ENCODE results near the gene ADNP. TPM values are rescaled to one million over a fixed set of nuclear protein-coding genes. Genes with fewer than 3 reads are reported as not detected.
"Not testable (repeated sequence)": the region's sequence is repeated elsewhere in the genome, so short reads cannot be mapped to it uniquely, and the experiment has no call there.

Gene ADNP
- polyA plus RNA-seq (2013, experiment 1 of 2), result 47.9 TPM
- polyA plus RNA-seq (2013, experiment 2 of 2), result 45.5 TPM

DNA sequence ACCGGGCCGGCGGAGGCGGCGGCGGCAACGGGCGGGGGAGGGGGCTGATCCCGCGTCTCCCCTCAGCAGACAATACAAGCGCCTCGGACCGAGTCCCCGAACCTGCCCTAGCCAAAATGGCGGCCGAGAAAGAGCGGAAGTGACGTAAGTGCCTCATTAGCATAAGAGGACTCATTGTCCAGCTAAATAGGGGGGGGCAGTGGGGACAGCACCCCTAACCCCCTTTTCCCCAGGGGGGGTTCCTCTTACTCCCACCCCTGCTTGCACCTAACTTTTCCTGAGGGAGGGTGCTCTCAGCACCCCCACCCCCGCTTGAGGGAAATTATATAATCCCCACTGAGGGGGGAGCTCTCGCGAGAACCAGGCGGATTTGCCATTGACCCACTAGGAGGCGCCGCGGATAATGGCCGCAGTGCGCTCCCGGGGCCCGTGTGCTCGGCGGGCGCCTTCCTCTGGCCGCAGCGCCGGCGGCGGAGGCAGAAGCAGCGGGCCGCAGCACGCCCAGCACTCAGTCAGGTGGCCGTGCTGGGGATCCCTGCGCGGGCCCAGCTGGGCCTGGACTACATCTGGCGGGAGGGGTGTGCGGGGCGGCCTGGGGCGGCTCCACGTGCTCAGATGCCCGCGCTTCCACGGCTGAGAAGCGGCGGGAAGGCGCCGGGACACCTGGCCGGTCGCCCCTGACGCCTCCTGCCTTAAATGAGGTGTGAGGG is at the start of gene ADNP:
ADNP (minus strand) TSS at position 132 of the 710 bp plus-strand sequence. CDS start 27,441 bp downstream, outside the sequence.
- H3K36me3 ChIP-seq (ENCODE audit: control insufficient read depth in 1 of 2, insufficient read depth in 2 of 2, low read depth in 1 of 2, low read length in 2 of 2), result peaks cover 4 to 61% of the 10 kb centered on the region in 2 experiments
- peak within 1 kb of the TSS; percentile 74 to 99 for H3K14ac ChIP-seq (ENCODE audit: low read length in 2 of 2)
- peak within 1 kb of the TSS; percentile 91 for H3K9ac ChIP-seq (ENCODE audit: low read length)
- H4K8ac ChIP-seq (ENCODE audit: low read length), result peak within 1 kb of the TSS; percentile 97
- peak within 1 kb of the TSS; percentile 81 for H3K4me2 ChIP-seq (ENCODE audit: low read length, poor library complexity, severe bottlenecking)
- peak; percentile 93 for DNase-seq
- H2BK12ac ChIP-seq (ENCODE audit: low read length in 2 of 2), result peak within 1 kb of the TSS in 1 of 2 experiments; percentile 90
- peak within 1 kb of the TSS; percentile 97 for H3K27ac ChIP-seq (ENCODE audit: low read length, poor library complexity, severe bottlenecking)
- peak within 1 kb of the TSS; percentile 99 for H4K91ac ChIP-seq (ENCODE audit: low read length)
- peak within 1 kb of the TSS; percentile 60 to 99 for H3K23ac ChIP-seq (ENCODE audit: low read length in 2 of 2)
- 5% methylated on average over 58 of the region's 58 CpGs for WGBS
- no peaks in the 10 kb centered on the region for H3K9me3 ChIP-seq (ENCODE audit: control insufficient read depth, low read length)
- H3K79me1 ChIP-seq (replicated peaks; ENCODE audit: low read length, poor library complexity, severe bottlenecking), result peaks cover 3% of the 10 kb centered on the region
- peak within 1 kb of the TSS; percentile 99 for H2BK5ac ChIP-seq (ENCODE audit: low read depth, low read length, poor library complexity, severe bottlenecking)
- peaks cover 9% of the 10 kb centered on the region for H3K4me1 ChIP-seq (ENCODE audit: control insufficient read depth, insufficient read depth, low read depth, low read length)
- H2AFZ ChIP-seq (ENCODE audit: low read depth, low read length), result peak within 1 kb of the TSS; percentile 42
- H3K27me3 ChIP-seq (ENCODE audit: control insufficient read depth in 1 of 2, insufficient read depth in 1 of 2, low read length in 2 of 2), result no peaks in the 10 kb centered on the region
- H2BK15ac ChIP-seq (ENCODE audit: low read depth, poor library complexity, severe bottlenecking), result peak within 1 kb of the TSS; percentile 94
- H2AK5ac ChIP-seq (ENCODE audit: low read length, severe bottlenecking), result peak within 1 kb of the TSS; percentile 92
- peak within 1 kb of the TSS; percentile 99 for H2BK120ac ChIP-seq (ENCODE audit: low read depth, low read length)
- peak within 1 kb of the TSS; percentile 80 to 99 for H3K4me3 ChIP-seq (ENCODE audit: insufficient read depth in 1 of 2, low read depth in 1 of 2, low read length in 2 of 2)
- H3K18ac ChIP-seq (ENCODE audit: low read depth in 1 of 2, low read length in 2 of 2), result peak within 1 kb of the TSS; percentile 99 to 100
- H3K4ac ChIP-seq (ENCODE audit: low read depth in 1 of 2, low read length in 2 of 2), result peak within 1 kb of the TSS; percentile 100

DNA sequence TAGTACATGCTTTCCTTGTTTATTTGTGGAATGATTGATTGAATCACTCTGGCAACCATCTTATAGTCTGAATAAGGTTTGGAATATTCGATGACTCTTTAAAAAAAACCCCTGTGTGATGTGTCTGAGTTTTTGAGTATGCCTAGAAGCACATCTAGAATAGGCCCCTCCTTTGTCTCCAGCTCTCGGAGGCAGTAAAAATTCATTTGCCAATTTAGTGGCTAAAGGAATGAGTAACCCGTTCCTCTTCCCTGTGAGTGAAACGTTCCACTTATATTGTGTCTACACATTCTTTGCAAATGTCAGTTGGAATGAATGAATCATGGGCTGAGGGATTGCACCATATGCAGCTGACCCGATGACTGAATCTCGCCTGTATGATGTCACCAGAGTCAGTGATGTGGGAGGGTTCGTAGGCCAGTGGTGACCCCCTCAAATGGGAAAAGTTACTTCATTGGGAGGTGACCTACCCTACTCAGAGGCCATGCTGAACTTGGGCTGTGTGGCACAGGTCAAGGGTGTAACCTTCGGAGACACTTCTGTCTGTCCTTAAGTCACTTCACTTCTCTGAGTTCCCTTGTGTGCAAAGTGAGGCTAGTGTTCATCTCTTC is 48.9 kb upstream of the ADNP start:
- Histone ChIP-seq H2BK15ac (ENCODE audit: low read depth, poor library complexity, severe bottlenecking) (no peak overlapping the region), H3K9ac (ENCODE audit: low read length) (peak overlapping the region; percentile 80), H4K8ac (ENCODE audit: low read length) (peak overlapping the region; percentile 59), H3K27me3 (ENCODE audit: control insufficient read depth in 1 of 2, insufficient read depth in 1 of 2, low read length in 2 of 2) (no peaks in the 10 kb centered on the region), H2BK120ac (ENCODE audit: low read depth, low read length) (no peak overlapping the region), H3K4me1 (ENCODE audit: control insufficient read depth, insufficient read depth, low read depth, low read length) (peaks cover 29% of the 10 kb centered on the region), H3K23ac (ENCODE audit: low read length in 2 of 2) (no peak overlapping the region), H3K36me3 (ENCODE audit: control insufficient read depth in 1 of 2, insufficient read depth in 2 of 2, low read depth in 1 of 2, low read length in 2 of 2) (no peaks in the 10 kb centered on the region), H3K18ac (ENCODE audit: low read depth in 1 of 2, low read length in 2 of 2) (peak overlapping the region in 1 of 2 experiments; percentile 37), H3K79me1 (replicated peaks; ENCODE audit: low read length, poor library complexity, severe bottlenecking) (no peaks in the 10 kb centered on the region), H2AFZ (ENCODE audit: low read depth, low read length) (no peak overlapping the region), H3K4me2 (ENCODE audit: low read length, poor library complexity, severe bottlenecking) (no peak overlapping the region), H4K91ac (ENCODE audit: low read length) (peak overlapping the region; percentile 45), H3K4me3 (ENCODE audit: insufficient read depth in 1 of 2, low read depth in 1 of 2, low read length in 2 of 2) (no peak overlapping the region), H2BK5ac (ENCODE audit: low read depth, low read length, poor library complexity, severe bottlenecking) (no peak overlapping the region), H3K27ac (ENCODE audit: low read length, poor library complexity, severe bottlenecking) (peak overlapping the region; percentile 69), H2BK12ac (ENCODE audit: low read length in 2 of 2) (peak overlapping the region in 1 of 2 experiments; percentile 51), H2AK5ac (ENCODE audit: low read length, severe bottlenecking) (peak overlapping the region; percentile 74), H3K14ac (ENCODE audit: low read length in 2 of 2) (no peak overlapping the region), H3K4ac (ENCODE audit: low read depth in 1 of 2, low read length in 2 of 2) (no peak overlapping the region), H3K9me3 (ENCODE audit: control insufficient read depth, low read length) (no peaks in the 10 kb centered on the region)
- 8% methylated on average over 8 of the region's 8 CpGs for WGBS
- peak; percentile 99 for DNase-seq

DNA sequence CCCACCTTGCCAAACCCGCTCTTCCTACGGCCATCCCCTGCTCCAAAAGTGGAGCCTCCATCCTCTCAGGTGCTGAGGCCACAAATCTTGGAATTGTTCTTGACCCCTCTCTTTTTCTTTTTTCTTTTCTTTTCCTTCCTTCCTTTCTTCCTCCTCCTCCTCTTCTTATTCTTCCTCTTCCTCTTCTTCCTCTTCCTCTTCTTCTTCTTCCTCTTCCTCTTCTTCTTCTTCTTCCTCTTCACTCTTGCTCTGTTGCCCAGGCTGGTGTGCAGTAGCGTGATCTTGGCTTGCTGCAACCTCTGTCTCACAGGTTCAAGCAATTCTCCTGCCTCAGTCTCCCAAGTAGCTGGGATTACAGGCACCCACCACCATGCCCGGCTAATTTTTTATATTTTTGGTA is 47.3 kb upstream of the ADNP start:
- not testable (repeated sequence) for H2BK120ac ChIP-seq (ENCODE audit: low read depth, low read length); H3K27me3 ChIP-seq (ENCODE audit: control insufficient read depth in 1 of 2, insufficient read depth in 1 of 2, low read length in 2 of 2); H3K9ac ChIP-seq (ENCODE audit: low read length); H3K36me3 ChIP-seq (ENCODE audit: control insufficient read depth in 1 of 2, insufficient read depth in 2 of 2, low read depth in 1 of 2, low read length in 2 of 2); H3K23ac ChIP-seq (ENCODE audit: low read length in 2 of 2); H2AK5ac ChIP-seq (ENCODE audit: low read length, severe bottlenecking); H3K4ac ChIP-seq (ENCODE audit: low read depth in 1 of 2, low read length in 2 of 2); H2BK5ac ChIP-seq (ENCODE audit: low read depth, low read length, poor library complexity, severe bottlenecking); H3K18ac ChIP-seq (ENCODE audit: low read depth in 1 of 2, low read length in 2 of 2); H3K4me2 ChIP-seq (ENCODE audit: low read length, poor library complexity, severe bottlenecking); H3K4me3 ChIP-seq (ENCODE audit: insufficient read depth in 1 of 2, low read depth in 1 of 2, low read length in 2 of 2); H2BK15ac ChIP-seq (ENCODE audit: low read depth, poor library complexity, severe bottlenecking); H3K27ac ChIP-seq (ENCODE audit: low read length, poor library complexity, severe bottlenecking); H4K8ac ChIP-seq (ENCODE audit: low read length); H4K91ac ChIP-seq (ENCODE audit: low read length); H3K9me3 ChIP-seq (ENCODE audit: control insufficient read depth, low read length); DNase-seq; H3K79me1 ChIP-seq (replicated peaks; ENCODE audit: low read length, poor library complexity, severe bottlenecking); H2AFZ ChIP-seq (ENCODE audit: low read depth, low read length); H3K14ac ChIP-seq (ENCODE audit: low read length in 2 of 2); H2BK12ac ChIP-seq (ENCODE audit: low read length in 2 of 2)
- 96% methylated on average over 4 of the region's 4 CpGs for WGBS
- H3K4me1 ChIP-seq (ENCODE audit: control insufficient read depth, insufficient read depth, low read depth, low read length), result peaks cover 29% of the 10 kb centered on the region

Data from mesenchymal stem cell (in vitro differentiated cells and primary cell).